Panc1 (cell line): ENCODE data around the gene CHMP6. TPM values are rescaled to one million over a fixed set of nuclear protein-coding genes. Genes with fewer than 3 reads are reported as not detected.

Experiments
- ATAC-seq: fragments of 200-7000 bp; cut with Tn5 transposase; 2 replicates; pipeline ENCODE4 v1.9.1; 2020; ENCODE audit warnings: mild to moderate bottlenecking, moderate library complexity
- BruUV-seq: library from RNA; stranded (reverse); fragments of 400-500 nt; replicated peaks from 2 replicates; lab custom pipeline; 2021; lab: Mats Ljungman, UMichigan
- CTCF ChIA-PET: fragments of 300-600 bp; sonication (Branson Sonifier 250); formaldehyde crosslinking; loops from one replicate; lab custom pipeline; 2022; ENCODE audit warnings: antibody characterized with exemption; lab: Charles Lee
- POLR2A ChIA-PET: fragments of 300-600 bp; sonication (Branson Sonifier 250); formaldehyde crosslinking; loops from one replicate; lab custom pipeline; 2022; ENCODE audit warnings: antibody characterized with exemption; lab: Charles Lee
- DNase-seq: peaks from one replicate; pipeline ENCODE4 v3.0.0-alpha.2; 2010; ENCODE audit warnings: low read depth, low spot score
- H3K27ac ChIP-seq: 2 replicates; pipeline ENCODE4 v1.5.1; 2011; ENCODE audit warnings: mild to moderate bottlenecking, low read length, inconsistent platforms
- H3K27me3 ChIP-seq: fragments of 200-500 bp; sonication (Bioruptor generic); 2 replicates; pipeline ENCODE4 v1.6.0; 2014; ENCODE audit warnings: low read length, inconsistent platforms; ENCODE audit not compliant: control insufficient read depth, insufficient read depth
- H3K36me3 ChIP-seq: fragments of 200-500 bp; sonication (Bioruptor generic); 2 replicates; pipeline ENCODE4 v1.5.1; 2014; ENCODE audit warnings: inconsistent platforms, mild to moderate bottlenecking, low read length, moderate library complexity; ENCODE audit not compliant: control insufficient read depth, insufficient read depth
- H3K4me1 ChIP-seq: 2 replicates; pipeline ENCODE4 v1.5.1; 2011; ENCODE audit warnings: inconsistent platforms, mild to moderate bottlenecking, low read length, moderate library complexity; ENCODE audit not compliant: control insufficient read depth, insufficient read depth
- H3K4me3 ChIP-seq, 2 experiments: 2 replicates each; pipeline ENCODE4 v1.5.1; 2011 to 2012; ENCODE audit warnings: low read depth in 2 of 2, low read length in 2 of 2, mild to moderate bottlenecking in 2 of 2, inconsistent platforms in 1 of 2, moderate library complexity in 1 of 2
- H3K9me3 ChIP-seq: fragments of 200-500 bp; sonication (Bioruptor generic); 2 replicates; pipeline ENCODE4 v1.5.1; 2014; ENCODE audit warnings: low read depth, mild to moderate bottlenecking, inconsistent platforms, low read length, moderate library complexity; ENCODE audit not compliant: control insufficient read depth, insufficient read depth
- CTCF ChIP-seq: fragments of 450-650 bp; IDR thresholded peaks from 2 replicates; pipeline ENCODE4 v1.5.1; 2017; ENCODE audit warnings: mild to moderate bottlenecking
- POLR2AphosphoS5 ChIP-seq: IDR thresholded peaks from 2 replicates; pipeline ENCODE4 v1.6.1; 2012; ENCODE audit warnings: mild to moderate bottlenecking, low read depth, low read length, moderate library complexity
- SIN3A ChIP-seq: IDR thresholded peaks from 2 replicates; pipeline ENCODE4 v1.6.1; 2012; ENCODE audit warnings: low read depth, mild to moderate bottlenecking, low read length, moderate library complexity, borderline replicate concordance; ENCODE audit not compliant: insufficient read depth
- TCF7L2 ChIP-seq: IDR thresholded peaks from 2 replicates; pipeline ENCODE4 v1.6.1; 2011; ENCODE audit warnings: mild to moderate bottlenecking, low read depth, low read length, inconsistent platforms
- in situ Hi-C: cut with HindIII; loops from 2 replicates; pipeline ENCODE4 v1.10.0; 2016; ENCODE audit warnings: low sequenced_read_pairs, low pct_unique_long_range_greater_than_20kb
- intact Hi-C: fragments of 100-400 bp; cut with micrococcal nuclease; formaldehyde crosslinking; loops from one replicate; pipeline ENCODE4 v1.10.0; 2022; ENCODE audit not compliant: unreplicated experiment
- total RNA-seq: library from RNA; stranded (reverse); gene quantifications from one replicate; pipeline ENCODE4 v1.2.1, GENCODE V29; 2021; ENCODE audit not compliant: unreplicated experiment
- TF ChIP-seq, protein P1 (sequence below), 2 experiments: IDR thresholded peaks; 2 replicates each; pipeline ENCODE4 v1.6.1; 2011 to 2012; ENCODE audit warnings: low read depth in 2 of 2, control low read depth in 1 of 2, low read length in 1 of 2, mild to moderate bottlenecking in 1 of 2, moderate library complexity in 1 of 2; ENCODE audit not compliant: insufficient read depth in 1 of 2

The CHMP6 gene
- total RNA-seq, 1 experiment from 2014 or later, result 43.7 TPM

DNA sequence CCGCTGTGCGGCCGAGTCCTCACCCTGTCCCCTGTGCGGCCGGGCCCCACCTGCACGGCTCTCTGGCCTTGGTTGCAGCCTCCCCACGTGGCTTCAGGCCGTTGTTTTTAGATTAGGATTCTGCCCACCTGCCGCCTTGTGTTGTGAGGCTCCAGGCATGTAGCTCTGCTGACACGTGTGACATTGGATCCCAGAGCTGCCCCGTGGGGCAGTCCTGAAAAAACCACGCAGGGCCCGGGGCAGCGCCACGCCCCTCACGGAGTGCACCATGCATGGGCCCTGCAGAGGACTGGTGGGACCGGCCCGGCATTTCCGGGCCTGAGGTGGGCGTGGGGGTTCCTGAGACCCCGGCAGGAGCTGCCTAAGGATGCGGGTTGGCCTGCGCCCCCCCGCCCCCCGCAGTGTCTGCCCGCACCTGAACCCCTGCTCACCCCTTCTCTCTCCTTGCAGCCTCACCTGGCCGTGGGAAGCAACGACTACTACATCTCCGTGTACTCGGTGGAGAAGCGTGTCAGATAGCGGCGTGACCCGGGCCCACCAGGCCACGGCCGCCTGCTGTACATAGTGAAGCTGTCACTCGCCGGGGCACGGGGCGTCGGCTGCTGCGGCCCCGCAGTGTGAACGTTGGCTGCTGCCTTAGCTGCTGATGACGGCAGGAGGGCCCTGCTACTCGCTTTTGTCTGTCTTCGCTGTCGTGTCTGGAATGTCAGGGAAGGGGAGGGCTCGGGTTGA, 27.7 kb upstream of the CHMP6 start:
- Histone ChIP-seq H3K4me1 (no peaks in the 10 kb centered on the region), H3K4me3 (no peak overlapping the region), H3K27ac (no peak overlapping the region), H3K36me3 (no peaks in the 10 kb centered on the region; the same call in 1 of the 2 replicates), H3K27me3 (no peaks in the 10 kb centered on the region), H3K9me3 (no peaks in the 10 kb centered on the region)
- intact Hi-C loops, result no loop called here
- POLR2A ChIA-PET, result no interaction called here
- in situ Hi-C loops, result no loop called here
- no peak for DNase-seq
- TF ChIP-seq POLR2AphosphoS5 (no peak), SIN3A (no peak), CTCF (no peak), TCF7L2 (no peak)
- TF ChIP-seq, protein P1, sequence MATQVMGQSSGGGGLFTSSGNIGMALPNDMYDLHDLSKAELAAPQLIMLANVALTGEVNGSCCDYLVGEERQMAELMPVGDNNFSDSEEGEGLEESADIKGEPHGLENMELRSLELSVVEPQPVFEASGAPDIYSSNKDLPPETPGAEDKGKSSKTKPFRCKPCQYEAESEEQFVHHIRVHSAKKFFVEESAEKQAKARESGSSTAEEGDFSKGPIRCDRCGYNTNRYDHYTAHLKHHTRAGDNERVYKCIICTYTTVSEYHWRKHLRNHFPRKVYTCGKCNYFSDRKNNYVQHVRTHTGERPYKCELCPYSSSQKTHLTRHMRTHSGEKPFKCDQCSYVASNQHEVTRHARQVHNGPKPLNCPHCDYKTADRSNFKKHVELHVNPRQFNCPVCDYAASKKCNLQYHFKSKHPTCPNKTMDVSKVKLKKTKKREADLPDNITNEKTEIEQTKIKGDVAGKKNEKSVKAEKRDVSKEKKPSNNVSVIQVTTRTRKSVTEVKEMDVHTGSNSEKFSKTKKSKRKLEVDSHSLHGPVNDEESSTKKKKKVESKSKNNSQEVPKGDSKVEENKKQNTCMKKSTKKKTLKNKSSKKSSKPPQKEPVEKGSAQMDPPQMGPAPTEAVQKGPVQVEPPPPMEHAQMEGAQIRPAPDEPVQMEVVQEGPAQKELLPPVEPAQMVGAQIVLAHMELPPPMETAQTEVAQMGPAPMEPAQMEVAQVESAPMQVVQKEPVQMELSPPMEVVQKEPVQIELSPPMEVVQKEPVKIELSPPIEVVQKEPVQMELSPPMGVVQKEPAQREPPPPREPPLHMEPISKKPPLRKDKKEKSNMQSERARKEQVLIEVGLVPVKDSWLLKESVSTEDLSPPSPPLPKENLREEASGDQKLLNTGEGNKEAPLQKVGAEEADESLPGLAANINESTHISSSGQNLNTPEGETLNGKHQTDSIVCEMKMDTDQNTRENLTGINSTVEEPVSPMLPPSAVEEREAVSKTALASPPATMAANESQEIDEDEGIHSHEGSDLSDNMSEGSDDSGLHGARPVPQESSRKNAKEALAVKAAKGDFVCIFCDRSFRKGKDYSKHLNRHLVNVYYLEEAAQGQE (IDR thresholded peaks at IDR 0.05; ENCODE audit: insufficient read depth in 1 of 2, low read depth in 2 of 2, low read length in 1 of 2), result no peak
- no TSS peak for BruUV-seq
- CTCF ChIA-PET, result no interaction called here
- no peak for ATAC-seq

DNA sequence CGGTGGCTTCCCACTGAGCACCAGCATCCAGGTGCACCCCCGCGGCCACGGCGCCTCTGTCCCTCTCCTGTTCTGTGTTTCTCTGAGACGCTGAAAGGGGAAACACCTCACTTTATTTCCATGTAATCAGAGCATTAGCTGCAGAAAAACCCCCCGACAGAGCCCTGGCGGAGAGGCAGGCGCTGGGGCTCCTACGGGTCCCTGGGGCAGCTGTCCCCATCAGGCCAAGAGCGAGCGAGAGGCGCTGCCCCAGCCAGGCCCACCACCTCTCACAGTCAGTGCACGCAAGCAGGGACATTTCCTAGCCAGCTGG, 27.1 kb upstream of the CHMP6 start:
- CTCF ChIA-PET, result no interaction called here
- ATAC-seq (no peak), DNase-seq (no peak)
- no peaks in the 10 kb centered on the region for H3K27me3 ChIP-seq
- in situ Hi-C loops, result no loop called here
- no peaks in the 10 kb centered on the region for H3K9me3 ChIP-seq
- BruUV-seq, result no TSS peak
- POLR2A ChIA-PET, result no interaction called here
- H3K4me1 ChIP-seq, result no peaks in the 10 kb centered on the region
- no peak overlapping the region for H3K27ac ChIP-seq
- no peaks in the 10 kb centered on the region; the same call in 1 of the 2 replicates for H3K36me3 ChIP-seq
- TF ChIP-seq, protein P1 (IDR thresholded peaks at IDR 0.05; ENCODE audit: insufficient read depth in 1 of 2, low read depth in 2 of 2, low read length in 1 of 2), result no peak
- TF ChIP-seq TCF7L2, result no peak
- TF ChIP-seq CTCF, result no peak
- no peak for TF ChIP-seq POLR2AphosphoS5
- no peak for TF ChIP-seq SIN3A
- no peak overlapping the region for H3K4me3 ChIP-seq
- intact Hi-C loops, result no loop called here
